HG02759 (cell line): ENCODE data around the gene TBR1.

Experiments
- ATAC-seq: cut with Tn5 transposase; IDR thresholded peaks from one replicate; pipeline ENCODE4 v1.9.1; 2021; ENCODE audit warnings: mild to moderate bottlenecking, moderate library complexity; ENCODE audit not compliant: unreplicated experiment

The TBR1 gene

GRCh38 chr2:161415987-161416707 is at the start of gene TBR1:
Gene TBR1, plus strand, starts transcription at chr2:161416297. Its CDS starts 114 bp downstream, at chr2:161416411.
- ATAC-seq: no peak

- no peak for ATAC-seq
Measured at GRCh38 chr2:161367675-161368074, 48.4 kb upstream of the TBR1 start.

- no peak for ATAC-seq
Measured at GRCh38 chr2:161369311-161369710, 46.8 kb upstream of the TBR1 start.

GRCh38 chr2:161370981-161371380 is 45.1 kb upstream of the TBR1 start:
- no peak for ATAC-seq

GRCh38 chr2:161371869-161372268 is 44.2 kb upstream of the TBR1 start:
- no peak for ATAC-seq

- ATAC-seq: no peak
Measured at GRCh38 chr2:161373942-161374341, 42.2 kb upstream of the TBR1 start.

GRCh38 chr2:161374446-161374845 is 41.7 kb upstream of the TBR1 start:
- ATAC-seq: no peak

- no peak for ATAC-seq
Measured at GRCh38 chr2:161379740-161380139, 36.4 kb upstream of the TBR1 start.

- ATAC-seq: no peak
Measured at GRCh38 chr2:161381546-161381945, 34.6 kb upstream of the TBR1 start.

- ATAC-seq: no peak
Measured at GRCh38 chr2:161382747-161383146, 33.4 kb upstream of the TBR1 start.

GRCh38 chr2:161384864-161385263 is 31.2 kb upstream of the TBR1 start:
- ATAC-seq: peak; percentile 81

GRCh38 chr2:161386228-161386824 is 29.8 kb upstream of the TBR1 start:
- ATAC-seq: peak; percentile 66

- ATAC-seq: no peak
Measured at GRCh38 chr2:161388146-161388779, 27.8 kb upstream of the TBR1 start.

- peak; percentile 56 for ATAC-seq
Measured at GRCh38 chr2:161391737-161392506, 24.2 kb upstream of the TBR1 start.

GRCh38 chr2:161400076-161400475 is 16.0 kb upstream of the TBR1 start:
- ATAC-seq: no peak

- ATAC-seq: no peak
Measured at GRCh38 chr2:161402297-161402696, 13.8 kb upstream of the TBR1 start.

- ATAC-seq: no peak
Measured at GRCh38 chr2:161406316-161406715, 9.8 kb upstream of the TBR1 start.

GRCh38 chr2:161407597-161407996 is 8.5 kb upstream of the TBR1 start:
- ATAC-seq: no peak

- no peak for ATAC-seq
Measured at GRCh38 chr2:161409308-161409907, 6.7 kb upstream of the TBR1 start.

GRCh38 chr2:161412346-161412745 is 3.8 kb upstream of the TBR1 start:
- ATAC-seq: peak; percentile 24
